NT2/D1 (cell line): Measurements from ENCODE around the gene SLC25A34.

ENCODE experiments used
- SUZ12 ChIP-seq: IDR thresholded peaks from 2 replicates; pipeline ENCODE4 v1.6.1; 2011; ENCODE audit not compliant: insufficient read length, insufficient read depth; ENCODE audit errors: extremely low read depth
- YY1 ChIP-seq: IDR thresholded peaks from 2 replicates; pipeline ENCODE4 v1.6.1; 2011; ENCODE audit not compliant: insufficient read length, insufficient read depth
- ZNF274 ChIP-seq: IDR thresholded peaks from 2 replicates; pipeline ENCODE4 v1.6.1; 2011; ENCODE audit warnings: mild to moderate bottlenecking, low read depth, low read length

DNA sequence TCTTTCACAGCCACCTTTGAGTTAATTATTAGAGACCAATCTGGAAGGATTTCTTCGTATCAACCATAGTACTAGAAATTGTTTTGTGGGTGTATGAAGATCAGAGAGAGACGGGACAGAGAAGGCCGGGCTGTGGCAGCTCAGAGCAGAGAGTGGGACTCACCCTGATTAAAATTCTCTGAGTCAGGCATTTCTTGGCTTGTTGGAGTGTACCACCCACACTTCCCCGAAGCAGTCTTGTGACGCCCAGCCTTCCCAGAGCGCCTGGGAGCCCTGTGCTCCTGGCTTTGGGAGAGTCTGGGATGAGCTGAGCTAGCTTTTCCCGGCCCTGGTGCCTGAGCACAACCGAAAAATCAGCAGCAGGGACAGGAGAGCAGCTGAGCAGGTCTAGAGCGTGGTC, 32.5 kb upstream of the SLC25A34 start:
- TF ChIP-seq YY1, result no peak
- no peak for TF ChIP-seq ZNF274
- no peak for TF ChIP-seq SUZ12
